Adrenal gland (tissue), 12 donors: ENCODE data around the gene CAMK4. TPM values are rescaled to one million over a fixed set of nuclear protein-coding genes. Genes with fewer than 3 reads are reported as not detected.
"Not testable (repeated sequence)": the region's sequence is repeated elsewhere in the genome, so short reads cannot be mapped to it uniquely, and the experiment has no call there.

Experiments used
- DNase-seq, 7 donors: peaks; one replicate each; pipeline ENCODE4 v3.0.0-alpha.2; 2019 to 2020
- H3K27ac ChIP-seq, 5 donors: fragments of 200-600 bp; sonication (generic) in 4 of 5; 1 replicate in 3 of 5; 2 replicates in 2 of 5; pipeline versions ENCODE4 v1.5.1 to v1.8.0; 2016 to 2020; ENCODE audit warnings: mild to moderate bottlenecking in 1 of 5
- H3K27me3 ChIP-seq: fragments of 200-600 bp; 2 replicates; pipeline ENCODE4 v1.8.0; 2021
- H3K36me3 ChIP-seq, 2 donors: fragments of 200-600 bp; replicated peaks in 1 of 2; 1 replicate in 1 of 2; 2 replicates in 1 of 2; pipeline versions ENCODE4 v1.5.1 to v1.8.0; 2018 to 2022
- H3K4me1 ChIP-seq, 2 donors: fragments of 200-600 bp; replicated peaks in 1 of 2; 1 replicate in 1 of 2; 2 replicates in 1 of 2; pipeline versions ENCODE4 v1.5.1 to v1.8.0; 2018 to 2021
- H3K4me3 ChIP-seq, 4 donors: fragments of 200-600 bp; sonication (generic) in 3 of 4; one replicate each; pipeline ENCODE4 v1.5.1; 2016 to 2018
- H3K9me3 ChIP-seq, 3 donors: fragments of 200-600 bp; sonication (generic) in 1 of 3; replicated peaks in 1 of 3; 1 replicate in 2 of 3; 2 replicates in 1 of 3; pipeline versions ENCODE4 v1.5.1 to v1.8.0; 2016 to 2021
- POLR2A ChIP-seq, 2 donors: fragments of 450-650 bp; IDR thresholded peaks; one replicate each; pipeline ENCODE4 v1.6.1; 2017; ENCODE audit warnings: antibody characterized with exemption in 2 of 2, mild to moderate bottlenecking in 2 of 2, moderate library complexity in 1 of 2
- WGBS, 4 donors: extraction: QIAGEN DNeasy Blood & Tissue Kit in 2 of 4; methylation state at CpG; one replicate each; pipeline versions ENCODE4 v1.1.5 to v1.1.7; 2013 to 2017; 5-methylcytosine and 5-hydroxymethylcytosine counted together
- intact Hi-C, 2 donors: fragments of 100-400 bp; cut with DNase I; formaldehyde crosslinking; loops; one replicate each; pipeline versions ENCODE4 v1.14.1 to v1.15.0; 2022 to 2023
- polyA plus RNA-seq, 3 donors: library from polyadenylated mRNA; stranded (reverse); fragments of 200-250 nt in 2 of 3; fragments of 350-450 nt in 1 of 3; fragmentation: Illumina TruSeq in 1 of 3; extraction: RNeasy Lipid Tissue Mini Kit (QIAGEN cat#74804) in 1 of 3; gene quantifications; one replicate each; pipeline ENCODE4 v1.2.3, GENCODE V29; 2013 to 2014
- total RNA-seq, 9 donors: library from RNA; depleted of rRNA in 4 of 9; stranded (reverse); fragments of >200 nt in 4 of 9; fragments of 120-200 nt in 1 of 9; fragmentation: NEBNext Ultra II Directional in 1 of 9; extraction: Animal tissue kit (Norgen Biotek cat#: 25700) in 1 of 9; gene quantifications; one replicate each; pipeline versions ENCODE4 v1.1.0 to v1.2.4, GENCODE V29; 2013 to 2023
- TF ChIP-seq, protein P1 (sequence below), 6 experiments: fragments of 450-650 bp in 4 of 6; fragments of 200-600 bp in 2 of 6; sonication (generic) in 1 of 6; IDR thresholded peaks; 1 replicate in 5 of 6; 2 replicates in 1 of 6; pipeline versions ENCODE4 v1.5.1 to v1.8.0; 2016 to 2021; ENCODE audit warnings: antibody characterized with exemption in 6 of 6, mild to moderate bottlenecking in 2 of 6, moderate library complexity in 1 of 6
- donor health status: healthy with polysubstance abuse.
- donor health status: Bipolar disorder and iron deficiency.
- donor health status: DM: yes; HTN: yes; CAD: no.
- donor health status: DM: no; HTN: no; CAD: no.
- donor health status: DM: no; HTN: no; CAD: no.
- donor health status: DM: yes; HTN: yes; CAD: no.

Gene CAMK4
- total and polyA plus RNA-seq, 12 donors: 0.06 to 9.2 (median 2.0) TPM

DNA sequence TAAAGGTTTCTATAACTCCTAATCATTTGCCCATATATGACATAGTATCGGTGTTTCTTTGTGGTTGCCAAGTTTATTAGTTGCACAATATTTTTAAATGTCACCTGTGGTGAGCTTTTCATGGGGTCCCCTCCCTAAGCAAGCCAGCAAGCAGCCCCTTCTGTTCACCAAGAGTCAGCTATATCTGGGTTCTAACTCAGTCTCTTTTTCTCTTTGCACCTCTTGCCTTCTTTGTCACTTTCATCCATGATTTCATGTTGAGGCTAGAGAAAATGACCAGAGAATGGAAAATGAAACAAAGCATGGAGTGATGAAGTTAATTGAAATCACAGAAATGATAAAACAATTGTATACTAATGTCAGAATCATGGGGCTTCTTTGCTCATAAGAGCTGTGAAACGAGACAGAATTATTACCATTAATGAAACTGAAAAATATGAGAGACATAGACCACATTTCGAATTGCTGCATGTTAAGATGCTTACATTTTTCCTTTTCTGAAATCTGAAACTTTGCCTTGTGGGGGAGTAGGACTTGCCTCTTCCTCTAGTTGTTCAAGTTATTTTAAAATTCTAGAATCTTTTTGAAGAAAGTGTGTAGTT is 75.7 kb downstream of the CAMK4 start:
- Histone ChIP-seq H3K4me1 (no peaks in the 10 kb centered on the region), H3K27ac (no peak overlapping the region), H3K36me3 (no peaks in the 10 kb centered on the region), H3K9me3 (no peaks in the 10 kb centered on the region), H3K27me3 (no peaks in the 10 kb centered on the region), H3K4me3 (no peak overlapping the region)
- no peak for DNase-seq
- TF ChIP-seq, protein P1, sequence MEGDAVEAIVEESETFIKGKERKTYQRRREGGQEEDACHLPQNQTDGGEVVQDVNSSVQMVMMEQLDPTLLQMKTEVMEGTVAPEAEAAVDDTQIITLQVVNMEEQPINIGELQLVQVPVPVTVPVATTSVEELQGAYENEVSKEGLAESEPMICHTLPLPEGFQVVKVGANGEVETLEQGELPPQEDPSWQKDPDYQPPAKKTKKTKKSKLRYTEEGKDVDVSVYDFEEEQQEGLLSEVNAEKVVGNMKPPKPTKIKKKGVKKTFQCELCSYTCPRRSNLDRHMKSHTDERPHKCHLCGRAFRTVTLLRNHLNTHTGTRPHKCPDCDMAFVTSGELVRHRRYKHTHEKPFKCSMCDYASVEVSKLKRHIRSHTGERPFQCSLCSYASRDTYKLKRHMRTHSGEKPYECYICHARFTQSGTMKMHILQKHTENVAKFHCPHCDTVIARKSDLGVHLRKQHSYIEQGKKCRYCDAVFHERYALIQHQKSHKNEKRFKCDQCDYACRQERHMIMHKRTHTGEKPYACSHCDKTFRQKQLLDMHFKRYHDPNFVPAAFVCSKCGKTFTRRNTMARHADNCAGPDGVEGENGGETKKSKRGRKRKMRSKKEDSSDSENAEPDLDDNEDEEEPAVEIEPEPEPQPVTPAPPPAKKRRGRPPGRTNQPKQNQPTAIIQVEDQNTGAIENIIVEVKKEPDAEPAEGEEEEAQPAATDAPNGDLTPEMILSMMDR (IDR thresholded peaks at IDR 0.05): no peak
- TF ChIP-seq POLR2A (IDR thresholded peaks at IDR 0.05): no peak
- 71 to 78% (median 74%) methylated on average over 3 of the region's 3 CpGs for WGBS, 4 donors
- intact Hi-C loops: no loop called here

GRCh38 chr5:111301264-111301663 is 77.1 kb downstream of the CAMK4 start:
- no peak for TF ChIP-seq POLR2A (IDR thresholded peaks at IDR 0.05)
- TF ChIP-seq, protein P1 (IDR thresholded peaks at IDR 0.05): no peak
- intact Hi-C loops: no loop called here
- Histone ChIP-seq H3K27ac (no peak overlapping the region), H3K36me3 (no peaks in the 10 kb centered on the region), H3K27me3 (no peaks in the 10 kb centered on the region), H3K4me1 (no peaks in the 10 kb centered on the region), H3K9me3 (no peaks in the 10 kb centered on the region), H3K4me3 (no peak overlapping the region)
- DNase-seq: no peak
- WGBS, 4 donors: 38 to 55% (median 50%) methylated on average over 1 of the region's 1 CpG

GRCh38 chr5:111302043-111302442 is 77.9 kb downstream of the CAMK4 start:
- H3K4me1 ChIP-seq, DNase-seq, H3K36me3 ChIP-seq, intact Hi-C loops, H3K4me3 ChIP-seq, H3K27ac ChIP-seq, H3K27me3 ChIP-seq, H3K9me3 ChIP-seq: not testable (repeated sequence)
- 75 to 92% (median 87%) methylated on average over 5 to 12 of the region's 15 CpGs for WGBS, 4 donors

DNA sequence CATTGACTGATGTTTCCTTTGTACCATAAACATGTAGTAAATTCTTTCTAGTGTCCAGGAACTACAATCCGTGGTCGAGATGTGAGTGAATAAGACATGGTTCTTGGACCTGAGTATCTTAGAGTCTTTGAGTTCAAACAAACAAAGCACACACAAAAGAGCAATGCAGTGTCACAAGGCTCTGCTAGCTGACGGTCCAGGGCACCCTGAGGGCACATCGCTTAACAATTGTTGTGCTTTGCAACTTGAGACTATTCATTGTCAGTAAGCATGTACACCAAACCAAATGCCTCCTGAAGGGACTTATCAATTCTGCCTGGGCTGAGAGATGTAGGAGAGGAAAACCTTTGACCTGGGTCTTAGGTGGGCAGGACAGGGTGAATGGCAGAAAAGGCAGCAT is 84.8 kb downstream of the CAMK4 start:
- no peak for DNase-seq

More for the DNA sequence above, 84.8 kb downstream of the CAMK4 start:
- H3K27ac ChIP-seq: no peak overlapping the region
- H3K36me3 ChIP-seq: no peaks in the 10 kb centered on the region
- H3K27me3 ChIP-seq: no peaks in the 10 kb centered on the region
- 66 to 78% (median 69%) methylated on average over 4 of the region's 4 CpGs for WGBS, 4 donors
- TF ChIP-seq, protein P1 (IDR thresholded peaks at IDR 0.05): no peak
- no peak for TF ChIP-seq POLR2A (IDR thresholded peaks at IDR 0.05)
- intact Hi-C loops: no loop called here
- no peak overlapping the region for H3K4me3 ChIP-seq
- H3K9me3 ChIP-seq: no peaks in the 10 kb centered on the region
- H3K4me1 ChIP-seq: no peaks in the 10 kb centered on the region
